GM23338 (cell line): ENCODE measurements around the gene TENM4. TPM values are rescaled to one million over a fixed set of nuclear protein-coding genes. Genes with fewer than 3 reads are reported as not detected.

Experiments used
- ATAC-seq: fragments of 200-7000 bp; cut with Tn5 transposase; 3 replicates; pipeline ENCODE4 v1.9.1; 2020
- DNase-seq: peaks from one replicate; pipeline ENCODE4 v3.0.0-alpha.2; 2015; ENCODE audit warnings: low spot score
- H2AFZ ChIP-seq: fragments of 200-600 bp; sonication (generic); 2 replicates; pipeline ENCODE4 v1.8.0; 2016; ENCODE audit warnings: antibody characterized with exemption, mild to moderate bottlenecking, moderate library complexity
- H3F3A ChIP-seq: fragments of 200-600 bp; sonication (generic); replicated peaks from 2 replicates; pipeline ENCODE4 v1.8.0; 2017; ENCODE audit warnings: antibody characterized with exemption, mixed run types, low read depth
- H3K27ac ChIP-seq: fragments of 200-600 bp; sonication (generic); 2 replicates; pipeline ENCODE4 v1.6.1; 2016; ENCODE audit warnings: low read depth
- H3K27me3 ChIP-seq: fragments of 200-600 bp; sonication (generic); 2 replicates; pipeline ENCODE4 v1.8.0; 2016; ENCODE audit warnings: mild to moderate bottlenecking, mixed run types, moderate library complexity; ENCODE audit not compliant: insufficient read depth
- H3K36me3 ChIP-seq: fragments of 200-600 bp; sonication (generic); 2 replicates; pipeline ENCODE4 v1.8.0; 2016; ENCODE audit warnings: mild to moderate bottlenecking; ENCODE audit not compliant: insufficient read depth
- H3K4me1 ChIP-seq: fragments of 200-600 bp; sonication (generic); 2 replicates; pipeline ENCODE4 v1.8.0; 2016; ENCODE audit warnings: mild to moderate bottlenecking, moderate library complexity; ENCODE audit not compliant: insufficient read depth
- H3K4me2 ChIP-seq: fragments of 200-600 bp; sonication (generic); 2 replicates; pipeline ENCODE4 v1.7.1; 2017; ENCODE audit warnings: mixed run types
- H3K4me3 ChIP-seq: fragments of 200-600 bp; sonication (generic); 2 replicates; pipeline ENCODE4 v1.6.1; 2016; ENCODE audit warnings: mixed run types
- H3K79me2 ChIP-seq: fragments of 200-600 bp; sonication (generic); replicated peaks from 2 replicates; pipeline ENCODE4 v1.8.0; 2017; ENCODE audit warnings: mild to moderate bottlenecking; ENCODE audit not compliant: insufficient read depth
- H3K9me2 ChIP-seq: fragments of 200-600 bp; sonication (generic); 2 replicates; pipeline ENCODE4 v1.8.0; 2017; ENCODE audit not compliant: insufficient read depth
- H4K20me1 ChIP-seq: fragments of 200-600 bp; sonication (generic); replicated peaks from 2 replicates; pipeline ENCODE4 v1.8.0; 2017; ENCODE audit warnings: mild to moderate bottlenecking; ENCODE audit not compliant: insufficient read depth
- H3K27ac Mint-ChIP-seq: 2 replicates; pipeline ENCODE4 v1.8.0; 2020; ENCODE audit warnings: inconsistent platforms, mild to moderate bottlenecking, moderate library complexity, mixed read lengths
- H3K27me3 Mint-ChIP-seq: 3 replicates; pipeline ENCODE4 v1.8.0; 2022; ENCODE audit warnings: low read depth, mild to moderate bottlenecking, moderate library complexity, mixed read lengths, inconsistent platforms; ENCODE audit not compliant: insufficient read depth, poor library complexity
- H3K36me3 Mint-ChIP-seq: 3 replicates; pipeline ENCODE4 v1.8.0; 2021; ENCODE audit warnings: low read depth, mild to moderate bottlenecking, inconsistent platforms, moderate library complexity, mixed read lengths
- H3K4me1 Mint-ChIP-seq: 3 replicates; pipeline ENCODE4 v1.8.0; 2020; ENCODE audit warnings: mild to moderate bottlenecking, inconsistent platforms, mixed read lengths
- H3K4me3 Mint-ChIP-seq: 3 replicates; pipeline ENCODE4 v1.8.0; 2021; ENCODE audit warnings: moderate library complexity, mild to moderate bottlenecking, inconsistent platforms, mixed read lengths
- H3K9me3 Mint-ChIP-seq: 3 replicates; pipeline ENCODE4 v1.8.0; 2020; ENCODE audit warnings: moderate library complexity, mild to moderate bottlenecking, inconsistent platforms, mixed read lengths
- CREB1 ChIP-seq: fragments of 250-450 bp; sonication (Bioruptor Pico); IDR thresholded peaks from 2 replicates; pipeline ENCODE4 v1.5.0; 2020; ENCODE audit warnings: low read depth, mild to moderate bottlenecking, moderate library complexity
- CTCF ChIP-seq, 2 experiments: fragments of 200-600 bp in 1 of 2; sonication (generic) in 1 of 2; conservative IDR thresholded peaks; 2 replicates each; pipeline versions ENCODE4 v1.5.1 to v1.6.1; 2016 to 2017; ENCODE audit warnings: antibody characterized with exemption in 2 of 2, low read depth in 2 of 2, mild to moderate bottlenecking in 2 of 2, moderate library complexity in 1 of 2
- ETS1 ChIP-seq: IDR thresholded peaks from 2 replicates; pipeline ENCODE4 v1.6.1; 2016; ENCODE audit warnings: antibody characterized with exemption
- EZH2 ChIP-seq: fragments of 200-600 bp; sonication (generic); IDR thresholded peaks from one replicate; pipeline ENCODE4 v1.8.0; 2017; ENCODE audit warnings: antibody characterized with exemption, mild to moderate bottlenecking, low read depth; ENCODE audit not compliant: unreplicated experiment
- JUNB ChIP-seq: IDR thresholded peaks from one replicate; pipeline ENCODE4 v1.6.1; 2016; ENCODE audit warnings: antibody characterized with exemption; ENCODE audit not compliant: unreplicated experiment
- NANOG ChIP-seq: IDR thresholded peaks from 2 replicates; pipeline ENCODE4 v1.6.1; 2016; ENCODE audit warnings: antibody characterized with exemption, borderline replicate concordance
- POLR2AphosphoS5 ChIP-seq: IDR thresholded peaks from 2 replicates; pipeline ENCODE4 v1.6.1; 2016; ENCODE audit warnings: antibody characterized with exemption, low read depth
- REST ChIP-seq: IDR thresholded peaks from one replicate; pipeline ENCODE4 v1.6.1; 2018; ENCODE audit warnings: antibody characterized with exemption; ENCODE audit not compliant: unreplicated experiment
- ZNF331 ChIP-seq: fragments of 250-450 bp; sonication (Bioruptor Pico); IDR thresholded peaks from 2 replicates; pipeline ENCODE4 v1.5.0; 2020; ENCODE audit warnings: low read depth, mild to moderate bottlenecking, moderate library complexity
- ZNF462 ChIP-seq: fragments of 250-450 bp; sonication (Bioruptor Pico); IDR thresholded peaks from 2 replicates; pipeline ENCODE4 v1.5.0; 2020; ENCODE audit warnings: mild to moderate bottlenecking, moderate library complexity
- polyA plus RNA-seq: library from polyadenylated mRNA; unstranded; fragments of >200 nt; fragmentation: Nextera tagmentation; extraction: Ambion mirVana; gene quantifications from 2 replicates; pipeline ENCODE4 v1.2.1, GENCODE V29; 2016
- total RNA-seq: library from RNA; depleted of rRNA; stranded (reverse); fragments of >200 nt; shearing (Covaris generic); gene quantifications from 2 replicates; pipeline ENCODE4 v1.2.3, GENCODE V29; 2014

Gene TENM4
- total and polyA plus RNA-seq, 2 experiments from 2014 or later: 7.3 TPM

- TF ChIP-seq REST (no peak), ZNF331 (CRISPR knock-in tag) (no peak), CTCF (conservative IDR thresholded peaks at IDR 0.05; ENCODE audit: low read depth in 2 of 2) (no peak), JUNB (no peak), EZH2 (no peak), CREB1 (CRISPR knock-in tag) (no peak), ETS1 (no peak), POLR2AphosphoS5 (no peak)
These were observed 453.1 kb downstream of the TENM4 start (continued) for GRCh38 chr11:78987748-78988147.

GRCh38 chr11:78986305-78986704 lies 454.5 kb downstream of the TENM4 start:
- H3K4me3 Mint-ChIP-seq: no peak overlapping the region
- Histone ChIP-seq H3K4me3 (no peak overlapping the region), H3K27ac (no peak overlapping the region), H3K36me3 (no peaks in the 10 kb centered on the region), H3F3A (no peaks in the 10 kb centered on the region), H3K79me2 (no peaks in the 10 kb centered on the region), H3K27me3 (no peaks in the 10 kb centered on the region), H3K4me2 (no peak overlapping the region), H3K9me2 (no peaks in the 10 kb centered on the region), H3K4me1 (no peaks in the 10 kb centered on the region), H4K20me1 (no peaks in the 10 kb centered on the region), H2AFZ (no peak overlapping the region)
- H3K36me3 Mint-ChIP-seq: no peaks in the 10 kb centered on the region
- ATAC-seq (no peak), DNase-seq (no peak)
- no peaks in the 10 kb centered on the region for H3K27me3 Mint-ChIP-seq
- H3K9me3 Mint-ChIP-seq: no peaks in the 10 kb centered on the region
- peaks cover 4% of the 10 kb centered on the region for H3K4me1 Mint-ChIP-seq
- no peak overlapping the region for H3K27ac Mint-ChIP-seq
- TF ChIP-seq NANOG: no peak
- TF ChIP-seq CTCF (conservative IDR thresholded peaks at IDR 0.05; ENCODE audit: low read depth in 2 of 2): no peak
- no peak for TF ChIP-seq ZNF462 (CRISPR knock-in tag)
- TF ChIP-seq ZNF331 (CRISPR knock-in tag): no peak
- TF ChIP-seq JUNB: no peak
